H1 (cell line): ENCODE results near the gene NDRG2. TPM values are rescaled to one million over a fixed set of nuclear protein-coding genes. Genes with fewer than 3 reads are reported as not detected.
"Not testable (repeated sequence)": the region's sequence is repeated elsewhere in the genome, so short reads cannot be mapped to it uniquely, and the experiment has no call there.

Source experiments
- CTCF ChIA-PET: fragments of 300-600 bp; sonication (Branson Sonifier 250); formaldehyde crosslinking; loops from one replicate; lab custom pipeline; 2021; ENCODE audit not compliant: partially characterized antibody; lab: Charles Lee
- POLR2A ChIA-PET: fragments of 300-600 bp; sonication (Branson Sonifier 250); formaldehyde crosslinking; loops from one replicate; lab custom pipeline; 2021; ENCODE audit warnings: inconsistent platforms; ENCODE audit not compliant: partially characterized antibody; lab: Charles Lee
- DNase-seq, 2 experiments: peaks; one replicate each; pipeline versions ENCODE4 v3.0.0 to v3.0.0-alpha.2; 2010 to 2022; ENCODE audit warnings: low spot score in 2 of 2, low read depth in 1 of 2, mixed read lengths in 1 of 2
- FAIRE-seq: peaks from 2 replicates; lab custom pipeline; 2011; peaks lifted over from hg19 to GRCh38; lab: Jason Lieb, UNC
- H2AFZ ChIP-seq: 2 replicates; pipeline ENCODE4 v1.8.1; 2012; ENCODE audit warnings: low read length, inconsistent platforms
- H2AK5ac ChIP-seq: 2 replicates; pipeline ENCODE4 v1.6.1; 2013; ENCODE audit warnings: low read depth, low read length
- H2BK120ac ChIP-seq: replicated peaks from 2 replicates; pipeline ENCODE3; 2013; ENCODE audit warnings: low read depth, low read length, inconsistent platforms
- H2BK12ac ChIP-seq: 2 replicates; pipeline ENCODE4 v1.6.1; 2013; ENCODE audit warnings: low read depth, low read length
- H2BK15ac ChIP-seq: 2 replicates; pipeline ENCODE4 v1.6.1; 2013; ENCODE audit warnings: low read length
- H2BK20ac ChIP-seq: 2 replicates; pipeline ENCODE4 v1.6.1; 2013; ENCODE audit warnings: low read length
- H2BK5ac ChIP-seq: 2 replicates; pipeline ENCODE4 v1.6.1; 2013; ENCODE audit warnings: low read depth, low read length
- H3K14ac ChIP-seq: 2 replicates; pipeline ENCODE4 v1.6.1; 2013; ENCODE audit warnings: inconsistent platforms; ENCODE audit not compliant: insufficient read length
- H3K18ac ChIP-seq: 2 replicates; pipeline ENCODE4 v1.6.1; 2013; ENCODE audit warnings: low read length; ENCODE audit errors: extremely low read depth
- H3K23ac ChIP-seq: 2 replicates; pipeline ENCODE4 v1.6.1; 2013; ENCODE audit warnings: inconsistent platforms; ENCODE audit not compliant: insufficient read length
- H3K23me2 ChIP-seq: 2 replicates; pipeline ENCODE4 v1.6.1; 2013; ENCODE audit warnings: low read depth, low read length
- H3K27ac ChIP-seq: 2 replicates; pipeline ENCODE4 v1.6.1; 2011; ENCODE audit warnings: low read depth, low read length, inconsistent platforms
- H3K27me3 ChIP-seq, 4 experiments: replicated peaks in 1 of 4; 1 replicate in 1 of 4; 2 replicates in 3 of 4; pipeline versions ENCODE4 v1.6.1 to v1.8.1; 2011 to 2013; ENCODE audit warnings: low read length in 3 of 4, mild to moderate bottlenecking in 3 of 4, inconsistent platforms in 2 of 4, mixed read lengths in 2 of 4, moderate library complexity in 1 of 4; ENCODE audit not compliant: control insufficient read depth in 3 of 4, insufficient read depth in 3 of 4; ENCODE audit errors: extremely low read depth in 1 of 4
- H3K36me3 ChIP-seq, 4 experiments: 2 replicates each; pipeline versions ENCODE4 v1.6.1 to v1.8.1; 2011 to 2013; ENCODE audit warnings: mild to moderate bottlenecking in 4 of 4, low read length in 3 of 4, moderate library complexity in 2 of 4, control low read depth in 1 of 4, inconsistent platforms in 1 of 4; ENCODE audit not compliant: insufficient read depth in 4 of 4, control insufficient read depth in 2 of 4
- H3K4ac ChIP-seq: replicated peaks from 2 replicates; pipeline ENCODE3; 2013; ENCODE audit warnings: low read length, low read depth, mixed read lengths, inconsistent platforms; ENCODE audit not compliant: insufficient read length
- H3K4me1 ChIP-seq, 4 experiments: replicated peaks in 1 of 4; 1 replicate in 1 of 4; 2 replicates in 3 of 4; pipeline versions ENCODE4 v1.6.1 to v1.8.1; 2011 to 2013; ENCODE audit warnings: low read length in 3 of 4, inconsistent platforms in 2 of 4, mixed read lengths in 1 of 4; ENCODE audit not compliant: insufficient read depth in 4 of 4, control insufficient read depth in 3 of 4
- H3K4me2 ChIP-seq, 2 experiments: 2 replicates each; pipeline versions ENCODE4 v1.6.1 to v1.8.1; 2011 to 2013; ENCODE audit warnings: low read depth in 2 of 2, low read length in 2 of 2, control low read depth in 1 of 2, inconsistent platforms in 1 of 2, mild to moderate bottlenecking in 1 of 2; ENCODE audit not compliant: insufficient read depth in 1 of 2
- H3K4me3 ChIP-seq, 4 experiments: fragments of 200-600, 300-600 bp in 1 of 4; sonication (generic), shearing (Covaris generic), sonication (Bioruptor Twin) in 1 of 4; 2 replicates each; pipeline versions ENCODE4 v1.5.1 to v1.8.1; 2011 to 2016; ENCODE audit warnings: low read length in 4 of 4, low read depth in 3 of 4, control low read depth in 2 of 4, inconsistent platforms in 2 of 4, mild to moderate bottlenecking in 2 of 4, mixed read lengths in 1 of 4, moderate library complexity in 1 of 4; ENCODE audit not compliant: insufficient read depth in 2 of 4; ENCODE audit errors: extremely low read depth in 1 of 4
- H3K56ac ChIP-seq: replicated peaks from 2 replicates; pipeline ENCODE3; 2013; ENCODE audit warnings: low read depth, mild to moderate bottlenecking, mixed read lengths, low read length, inconsistent platforms; ENCODE audit not compliant: insufficient read length
- H3K79me1 ChIP-seq: 2 replicates; pipeline ENCODE4 v1.6.1; 2013; ENCODE audit warnings: low read depth, low read length, control low read depth
- H3K79me2 ChIP-seq, 2 experiments: 2 replicates each; pipeline versions ENCODE4 v1.6.1 to v1.8.1; 2012 to 2013; ENCODE audit warnings: low read length in 2 of 2, mild to moderate bottlenecking in 2 of 2, inconsistent platforms in 1 of 2; ENCODE audit not compliant: insufficient read depth in 2 of 2, control insufficient read depth in 1 of 2
- H3K9ac ChIP-seq, 4 experiments: replicated peaks in 1 of 4; 1 replicate in 1 of 4; 2 replicates in 3 of 4; pipeline versions ENCODE4 v1.6.1 to v1.8.1; 2011 to 2013; ENCODE audit warnings: low read depth in 3 of 4, low read length in 3 of 4, control low read depth in 2 of 4, mild to moderate bottlenecking in 2 of 4, moderate library complexity in 2 of 4, inconsistent platforms in 1 of 4; ENCODE audit errors: extremely low read depth in 1 of 4
- H3K9me3 ChIP-seq, 2 experiments: 2 replicates each; pipeline versions ENCODE4 v1.6.1 to v1.8.1; 2012 to 2013; ENCODE audit warnings: mild to moderate bottlenecking in 2 of 2, moderate library complexity in 2 of 2, control low read depth in 1 of 2, inconsistent platforms in 1 of 2, low read depth in 1 of 2, low read length in 1 of 2, mixed read lengths in 1 of 2; ENCODE audit not compliant: insufficient read depth in 2 of 2
- H4K20me1 ChIP-seq, 2 experiments: replicated peaks in 1 of 2; 2 replicates each; pipeline versions ENCODE3 to v1.8.1; 2011 to 2013; ENCODE audit warnings: inconsistent platforms in 2 of 2, low read length in 2 of 2, mild to moderate bottlenecking in 1 of 2; ENCODE audit not compliant: insufficient read depth in 2 of 2, control insufficient read depth in 1 of 2
- H4K5ac ChIP-seq: 2 replicates; pipeline ENCODE4 v1.6.1; 2013; ENCODE audit warnings: low read length, low read depth, mixed read lengths, inconsistent platforms; ENCODE audit not compliant: insufficient read length
- H4K8ac ChIP-seq: 2 replicates; pipeline ENCODE4 v1.8.0; 2013; ENCODE audit warnings: mild to moderate bottlenecking, moderate library complexity, low read length, inconsistent platforms; ENCODE audit not compliant: insufficient read depth; ENCODE audit errors: extremely low read depth
- H4K91ac ChIP-seq: replicated peaks from 2 replicates; pipeline ENCODE3; 2013; ENCODE audit warnings: low read length, mixed read lengths, inconsistent platforms; ENCODE audit not compliant: insufficient read length
- BRCA1 ChIP-seq: IDR thresholded peaks from 2 replicates; pipeline ENCODE4 v1.6.1; 2012; ENCODE audit warnings: low read depth, low read length, improper control_type of control experiment
- CBX8 ChIP-seq: fragments of 300-800, 300-1000 bp; sonication (generic); IDR thresholded peaks from 2 replicates; pipeline ENCODE4 v1.7.1; 2016; ENCODE audit warnings: low read depth, low read length, borderline replicate concordance
- RXRA ChIP-seq: IDR thresholded peaks from 2 replicates; pipeline ENCODE4 v1.6.1; 2011; ENCODE audit warnings: low read depth, mild to moderate bottlenecking, low read length, moderate library complexity; ENCODE audit not compliant: insufficient read depth
- TEAD4 ChIP-seq: IDR thresholded peaks from 2 replicates; pipeline ENCODE4 v1.6.1; 2012; ENCODE audit warnings: low read depth, low read length, inconsistent platforms, mixed read lengths
- YY1 ChIP-seq: IDR thresholded peaks from 2 replicates; pipeline ENCODE4 v1.6.1; 2011; ENCODE audit warnings: low read depth, mild to moderate bottlenecking, low read length
- WGBS, 2 experiments: shearing (Covaris generic) in 1 of 2; methylation state at CpG; one replicate each; pipeline versions ENCODE4 v1.1.6 to v1.1.7; 2013 to 2015; ENCODE audit warnings: low lambda C conversion rate in 2 of 2, mixed read lengths in 2 of 2, inconsistent platforms in 1 of 2, low coverage in 1 of 2, missing lambda C conversion rate in 1 of 2; ENCODE audit not compliant: insufficient replicate concordance in 2 of 2, insufficient coverage in 1 of 2, insufficient read length in 1 of 2; ENCODE audit errors: extremely low coverage in 1 of 2, missing lambda C conversion rate in 1 of 2; 5-methylcytosine and 5-hydroxymethylcytosine counted together
- polyA plus RNA-seq, 7 experiments: library from polyadenylated mRNA; depleted of rRNA in 3 of 7; stranded (reverse) in 5 of 7; unstranded in 2 of 7; fragments of >200 nt in 5 of 7; fragments of 200-250 nt in 2 of 7; gene quantifications; 1 replicate in 5 of 7; 2 replicates in 1 of 7; 4 replicates in 1 of 7; pipeline versions ENCODE4 v1.2.1 to v1.2.3, GENCODE V29; 2011 to 2013; ENCODE audit warnings: missing spikeins in 2 of 7, mixed read lengths in 2 of 7
- total RNA-seq: library from RNA; stranded (reverse); fragmentation: NEBNext Ultra II Directional; extraction: Animal tissue kit (Norgen Biotek cat#: 25700); gene quantifications from 2 replicates; pipeline ENCODE4 v1.2.1, GENCODE V29; 2021

NDRG2 gene
- total and polyA plus RNA-seq, 2 of the 8 experiments (the other 6 are each of a cell fraction or from before 2014, with no cell fraction given), result 29.9 to 48.6 TPM

- TF ChIP-seq RXRA (no peak), BRCA1 (no peak), CBX8 (no peak), YY1 (no peak), TEAD4 (no peak)
Measured at GRCh38 chr14:20986811-20987210, 38.0 kb downstream of the NDRG2 start (continued).

DNA sequence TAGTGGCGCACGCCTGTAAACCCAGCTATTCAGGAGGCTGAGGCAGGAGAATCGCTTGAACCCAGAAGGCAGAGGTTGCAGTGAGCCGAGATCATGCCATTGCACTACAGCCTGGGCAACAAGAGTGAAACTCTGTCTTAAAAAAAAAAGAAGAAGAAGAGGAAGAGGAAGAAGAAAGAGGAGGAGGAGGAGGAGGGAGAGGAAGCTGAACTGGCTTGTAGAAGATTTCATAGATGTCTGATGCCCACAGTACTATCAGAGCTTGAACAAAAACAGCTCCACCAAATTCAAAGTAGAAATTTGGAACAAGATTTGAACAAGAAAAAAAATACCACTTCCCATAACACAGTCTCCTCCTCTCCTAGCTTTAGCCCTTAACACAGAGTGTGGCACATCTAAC lies 39.2 kb downstream of the NDRG2 start:
- not testable (repeated sequence) for H3K79me2 ChIP-seq, H3K4me3 ChIP-seq, H3K4me1 ChIP-seq, H2BK120ac ChIP-seq, H4K5ac ChIP-seq, H3K4ac ChIP-seq, H3K27me3 ChIP-seq, H3K9ac ChIP-seq, H2BK15ac ChIP-seq, H3K23me2 ChIP-seq, FAIRE-seq, H3K79me1 ChIP-seq, H2BK20ac ChIP-seq, H4K20me1 ChIP-seq, H2BK12ac ChIP-seq, H3K27ac ChIP-seq, DNase-seq, H3K9me3 ChIP-seq, H3K4me2 ChIP-seq, H3K23ac ChIP-seq, H4K8ac ChIP-seq, H2BK5ac ChIP-seq, H3K36me3 ChIP-seq, H3K14ac ChIP-seq, H3K18ac ChIP-seq, H4K91ac ChIP-seq, H2AFZ ChIP-seq, H2AK5ac ChIP-seq, H3K56ac ChIP-seq
- POLR2A ChIA-PET, result interaction anchor here (1.0 to 1.5 kb wide), 2 partner anchors 15 to 85 kb away, joined by 4 read pairs; no protein-coding TSS in a partner anchor
- 84% methylated on average over 4 of the region's 4 CpGs; no CpG with 5 or more reads in 1 of the 2 experiments for WGBS, 2 experiments
- CTCF ChIA-PET, result interaction anchor here (0.6 to 1.2 kb wide), 5 partner anchors 12 to 117 kb away, joined by 3 read pairs; no protein-coding TSS in a partner anchor
